HG03378 (cell line): ENCODE data around the gene ZSCAN5B.

Source experiments
- ATAC-seq: cut with Tn5 transposase; IDR thresholded peaks from one replicate; pipeline ENCODE4 v1.9.1; 2021; ENCODE audit warnings: mild to moderate bottlenecking, moderate library complexity; ENCODE audit not compliant: unreplicated experiment

Gene ZSCAN5B

DNA sequence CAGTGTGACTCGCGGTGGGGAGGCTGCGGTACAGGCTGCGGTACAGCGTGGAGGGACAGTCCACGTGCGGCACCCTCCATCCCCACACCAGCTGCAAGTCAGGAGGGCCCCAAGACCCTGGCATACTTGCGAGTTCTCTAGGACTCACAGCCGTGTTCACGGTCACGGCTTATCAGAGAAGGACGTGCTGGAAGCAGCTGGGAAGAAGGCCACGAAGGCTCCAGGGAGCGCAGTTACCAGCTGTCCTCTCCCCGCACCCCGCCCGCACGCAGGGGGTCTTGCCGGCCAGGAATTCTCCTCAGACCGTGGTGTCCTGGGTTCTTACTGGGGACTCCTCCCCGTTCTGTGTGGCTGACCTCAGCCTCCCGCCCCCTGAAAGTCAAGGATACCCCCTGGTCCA, 50.3 kb downstream of the ZSCAN5B start:
- ATAC-seq = no peak

DNA sequence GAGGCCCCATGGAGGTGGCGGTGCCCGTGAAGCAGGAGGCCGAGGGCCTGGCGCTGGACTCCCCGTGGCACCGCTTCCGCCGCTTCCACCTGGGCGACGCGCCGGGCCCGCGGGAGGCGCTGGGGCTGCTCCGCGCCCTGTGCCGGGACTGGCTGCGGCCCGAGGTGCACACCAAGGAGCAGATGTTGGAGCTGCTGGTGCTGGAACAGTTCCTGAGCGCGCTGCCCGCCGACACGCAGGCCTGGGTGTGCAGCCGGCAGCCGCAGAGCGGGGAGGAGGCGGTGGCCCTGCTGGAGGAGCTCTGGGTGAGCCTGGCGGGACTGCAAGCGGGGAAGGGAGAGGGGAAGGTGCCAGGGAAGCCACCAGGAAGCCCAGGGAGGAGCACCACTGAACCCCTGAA, 50.7 kb downstream of the ZSCAN5B start:
- no peak for ATAC-seq

DNA sequence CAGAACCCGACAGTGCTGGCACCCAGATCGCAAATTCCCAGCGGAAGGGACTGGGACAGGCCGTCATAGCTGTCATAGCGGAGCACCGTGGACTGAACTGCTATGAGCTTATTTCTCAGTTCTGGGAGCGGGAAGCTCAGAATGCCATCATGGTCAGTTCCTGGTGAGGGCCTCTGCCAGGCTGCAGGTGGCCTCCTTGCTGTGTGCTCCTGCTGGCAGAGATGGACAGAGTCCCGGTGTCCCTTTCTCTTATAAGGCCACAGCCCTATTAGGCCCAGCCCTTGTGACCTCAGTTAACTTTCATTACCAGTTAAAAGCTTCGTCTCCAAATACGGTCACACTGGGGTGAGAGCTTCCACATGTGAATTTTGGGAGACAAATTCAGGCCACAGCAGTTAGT, 51.9 kb downstream of the ZSCAN5B start:
- no peak for ATAC-seq

DNA sequence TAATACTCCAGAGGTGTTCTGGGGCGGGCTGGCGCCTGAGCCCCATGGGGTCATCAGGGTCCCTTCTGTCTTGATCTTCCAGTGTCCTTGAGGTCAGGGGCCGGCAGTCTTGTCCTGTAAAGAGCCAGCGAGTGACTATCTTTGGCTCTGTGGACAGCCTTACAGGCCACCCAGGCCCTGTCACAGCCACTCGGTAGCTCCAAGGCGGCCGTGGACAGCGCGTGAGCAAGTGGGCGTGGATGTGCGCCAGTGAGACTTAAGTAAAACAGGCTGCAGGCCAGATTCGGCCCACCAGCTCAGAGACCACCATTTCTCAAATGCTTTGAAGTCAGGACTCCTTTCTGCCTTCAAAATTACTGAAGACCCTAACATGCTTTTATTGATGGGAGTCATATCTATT, 52.8 kb downstream of the ZSCAN5B start:
- ATAC-seq = no peak

DNA sequence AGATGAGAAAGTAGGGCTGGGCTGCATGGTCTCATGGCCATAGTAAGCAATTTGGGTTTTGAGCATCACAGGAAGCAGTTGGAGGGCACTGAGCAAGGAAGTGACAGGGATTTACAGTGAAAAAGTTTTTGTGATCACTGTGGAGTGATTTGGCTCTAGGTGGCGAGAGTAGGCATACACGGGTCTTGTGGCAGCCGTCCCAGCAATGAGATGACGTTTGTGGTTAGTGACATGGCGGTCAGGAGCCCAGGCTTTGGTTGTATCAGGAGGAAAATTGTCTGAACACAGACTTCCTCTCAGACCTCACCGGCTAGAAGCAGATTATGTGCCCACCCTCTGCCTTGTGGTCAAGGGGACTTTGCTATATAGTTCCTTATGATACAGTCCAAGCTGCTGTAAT, 53.2 kb downstream of the ZSCAN5B start:
- ATAC-seq = no peak

DNA sequence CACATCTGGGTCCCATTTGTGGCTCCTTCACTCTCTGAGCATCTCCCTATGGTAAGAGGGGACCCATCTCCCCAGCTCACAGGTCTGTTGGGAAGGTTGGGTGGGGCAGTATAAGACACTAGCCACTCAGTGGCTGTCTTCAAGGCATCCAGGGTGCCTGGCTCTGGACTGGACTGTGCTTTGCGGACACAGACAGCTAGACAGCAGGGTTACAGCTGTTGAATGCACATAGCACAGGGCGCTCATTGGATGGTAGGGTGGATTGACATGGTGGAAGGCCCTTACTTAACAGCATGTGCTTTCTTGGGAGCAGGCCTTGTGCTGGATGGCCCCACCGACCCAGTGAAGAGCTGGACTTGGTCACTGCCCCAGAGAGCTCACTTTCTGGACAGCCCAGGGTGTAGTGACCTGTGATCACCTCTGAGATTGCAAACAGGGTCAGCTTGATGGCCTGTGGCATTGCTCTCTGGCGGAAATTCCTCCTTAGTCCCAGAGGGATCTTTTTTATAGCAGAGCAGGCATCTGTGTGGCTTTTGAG, 54.6 kb downstream of the ZSCAN5B start:
- no peak for ATAC-seq

DNA sequence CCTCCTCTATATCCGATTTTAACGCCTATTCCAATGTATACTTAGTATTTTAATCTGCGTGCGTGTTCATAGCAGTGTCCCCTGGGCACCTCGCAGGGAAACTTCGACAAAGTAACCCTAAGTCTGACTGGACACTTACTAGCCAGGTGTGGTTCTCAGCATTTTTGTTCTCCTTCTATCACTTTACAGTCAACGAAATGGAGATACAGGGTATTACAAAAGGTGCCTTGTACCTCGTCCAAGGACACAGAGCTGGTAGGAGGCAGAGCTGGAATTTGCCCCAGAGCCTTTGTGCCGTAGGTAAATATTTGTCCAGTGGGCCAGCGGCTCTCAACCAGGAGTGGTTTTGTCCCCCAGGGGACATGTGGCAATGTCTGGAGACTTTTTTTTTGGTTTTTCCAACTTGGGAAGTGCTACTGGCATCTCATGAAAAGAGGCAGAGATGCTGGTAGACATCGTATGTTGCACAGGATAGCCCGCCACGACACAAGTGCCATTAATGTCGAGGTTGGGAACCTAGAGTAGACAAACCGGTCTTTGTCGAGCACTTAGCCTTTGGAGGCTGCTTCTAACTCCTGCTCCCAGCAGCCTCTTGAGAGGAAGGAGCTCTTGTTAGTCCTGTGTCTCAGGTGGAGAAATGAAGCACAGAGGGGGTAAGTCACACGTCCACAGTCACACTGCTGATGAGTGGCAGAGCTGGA, 55.3 kb downstream of the ZSCAN5B start:
- no peak for ATAC-seq

DNA sequence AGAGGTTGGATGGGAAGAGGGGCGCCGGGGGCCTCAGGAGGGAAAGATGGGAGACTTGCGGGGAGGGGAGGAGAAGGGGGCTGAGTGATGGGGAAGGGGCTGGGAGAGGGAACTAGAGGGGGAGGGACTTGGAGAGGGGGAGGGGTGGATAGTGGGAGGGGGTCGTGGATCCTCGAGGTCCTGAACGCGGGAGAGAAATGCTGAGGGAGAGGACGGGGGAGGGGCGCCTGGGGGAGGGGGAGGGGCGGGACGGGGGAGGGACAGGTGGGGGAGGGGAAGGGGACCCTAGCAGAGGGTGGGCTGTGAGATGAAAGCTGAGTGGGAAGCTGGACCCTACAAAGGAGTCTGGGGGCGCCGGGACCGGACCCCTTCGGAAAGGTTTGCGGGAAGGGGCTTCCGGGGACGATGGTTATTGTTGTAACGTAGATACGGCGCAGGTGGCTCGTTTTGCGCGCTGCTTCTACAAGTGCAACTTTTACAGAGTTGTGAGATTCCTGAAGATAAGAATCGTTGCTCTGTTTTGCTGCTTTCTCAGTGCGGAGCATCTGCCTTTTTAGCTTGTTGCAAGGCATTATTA, 56.1 kb downstream of the ZSCAN5B start:
- ATAC-seq = no peak

DNA sequence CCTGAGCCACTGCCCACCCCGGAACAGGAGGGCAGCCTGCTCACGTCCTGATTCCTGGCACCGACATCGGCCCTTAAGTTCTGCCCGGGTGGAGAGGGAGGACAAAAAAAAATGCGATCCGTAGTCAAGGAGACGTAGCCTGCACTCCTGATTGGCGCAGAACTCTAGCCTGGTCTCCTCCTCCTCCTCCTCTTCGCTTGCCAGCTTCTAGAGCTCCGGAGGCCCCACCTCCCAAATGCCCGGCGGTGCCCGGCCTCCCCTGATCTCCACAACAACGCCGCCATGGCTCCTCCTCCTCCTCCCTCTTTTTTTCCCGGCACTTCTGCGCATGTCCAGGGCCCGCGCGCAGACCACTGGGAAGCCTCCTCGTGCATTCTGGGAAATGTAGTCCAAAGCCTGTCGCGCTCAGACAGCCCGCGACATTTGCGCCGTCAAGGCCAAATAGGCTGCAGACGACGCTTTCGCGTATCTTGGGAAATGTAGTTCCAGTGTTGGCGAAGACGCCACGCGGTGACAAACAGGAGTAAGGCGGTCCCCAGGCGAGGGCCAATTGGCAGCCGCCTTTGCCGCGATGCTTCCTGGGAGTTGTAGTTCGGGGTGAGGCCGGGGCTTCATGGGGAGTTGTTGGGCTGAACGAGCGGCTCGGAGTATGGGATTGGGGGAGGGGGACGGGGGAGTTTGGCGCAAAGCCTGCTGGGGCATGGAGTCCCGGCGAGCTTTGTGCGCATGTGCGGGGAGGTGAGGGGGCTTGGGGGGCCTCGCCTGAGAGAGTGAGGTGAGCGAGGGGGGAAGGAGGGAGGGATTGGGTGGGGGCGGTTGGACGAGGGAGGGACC, 56.8 kb downstream of the ZSCAN5B start, which contains the start of gene ZNF444:
Gene ZNF444 (plus strand): TSS at position 705 of the 834 bp plus-strand sequence. CDS start 5,625 bp downstream, outside the sequence.
- ATAC-seq = peak; percentile 88

DNA sequence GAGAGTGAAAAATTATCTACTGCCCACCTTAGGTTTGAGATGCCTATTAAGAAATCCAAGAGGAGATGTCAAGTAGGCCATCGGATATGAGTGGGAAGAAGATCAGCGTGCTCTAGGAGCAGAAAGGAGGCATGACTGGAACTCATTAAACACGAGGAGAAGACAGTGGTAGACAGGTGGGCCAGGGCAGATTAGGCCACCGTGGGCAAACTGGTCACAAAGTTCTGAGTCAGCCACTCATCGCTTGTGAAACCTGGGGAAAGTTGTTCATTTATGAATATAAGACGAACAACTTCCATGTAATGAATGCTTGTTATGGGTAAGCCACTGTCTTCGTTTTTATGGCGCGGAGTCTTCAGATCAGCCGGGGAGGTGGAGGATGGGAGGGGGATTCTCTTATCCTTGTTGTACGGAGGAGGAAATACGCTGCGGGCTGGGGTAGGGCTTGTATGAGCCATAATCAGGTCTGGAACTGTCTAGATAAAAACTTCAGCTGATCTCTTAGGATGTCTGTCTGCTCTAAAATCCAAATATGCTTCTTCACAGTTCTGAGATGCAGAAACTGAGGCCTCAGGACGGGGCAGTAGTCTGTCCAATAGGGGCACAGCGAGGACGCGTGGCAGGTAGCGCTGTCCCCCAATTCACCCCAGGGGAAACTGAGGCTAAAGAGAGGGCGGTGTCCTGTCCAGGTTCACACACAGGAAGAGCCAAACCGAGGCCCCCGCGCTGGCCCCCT, 57.6 kb downstream of the ZSCAN5B start:
- ATAC-seq = no peak
